Loucy (cell line): ENCODE data around the gene ERP44.
A peak's percentile ranks its signal among the peaks of the same experiment; 100 is the strongest.

Source experiments
- H2AFZ ChIP-seq: fragments of 200-600 bp; sonication (generic); 2 replicates; pipeline ENCODE4 v1.6.0; 2016; ENCODE audit warnings: antibody characterized with exemption, mild to moderate bottlenecking, low read length, moderate library complexity
- H3F3A ChIP-seq: fragments of 200-600 bp; 2 replicates; pipeline ENCODE4 v1.6.0; 2016; ENCODE audit warnings: antibody characterized with exemption, low read depth, mild to moderate bottlenecking
- H3K27me3 ChIP-seq: fragments of 200-600 bp; sonication (generic); 2 replicates; pipeline ENCODE4 v1.6.1; 2014; ENCODE audit warnings: low read length, mild to moderate bottlenecking; ENCODE audit not compliant: insufficient read depth, poor library complexity, severe bottlenecking
- H3K36me3 ChIP-seq: fragments of 200-600 bp; sonication (generic); 2 replicates; pipeline ENCODE4 v1.6.1; 2016; ENCODE audit warnings: low read length; ENCODE audit not compliant: insufficient read depth
- H3K4me1 ChIP-seq: fragments of 200-600 bp; sonication (generic); 2 replicates; pipeline ENCODE4 v1.5.1; 2014; ENCODE audit warnings: low read length, mild to moderate bottlenecking; ENCODE audit not compliant: insufficient read depth, poor library complexity, severe bottlenecking
- H3K4me2 ChIP-seq: fragments of 200-600 bp; sonication (generic); 2 replicates; pipeline ENCODE4 v1.6.0; 2014; ENCODE audit warnings: antibody characterized with exemption, low read length, low read depth, mild to moderate bottlenecking; ENCODE audit not compliant: poor library complexity, severe bottlenecking
- H3K4me3 ChIP-seq: fragments of 200-600 bp; sonication (generic); 2 replicates; pipeline ENCODE4 v1.5.1; 2014; ENCODE audit warnings: low read length, mild to moderate bottlenecking, mixed read lengths; ENCODE audit not compliant: poor library complexity, severe bottlenecking
- H3K79me2 ChIP-seq: fragments of 200-600 bp; sonication (generic); 2 replicates; pipeline ENCODE4 v1.6.1; 2014; ENCODE audit warnings: low read length; ENCODE audit not compliant: insufficient read depth
- H3K9ac ChIP-seq: fragments of 200-600 bp; sonication (generic); 2 replicates; pipeline ENCODE4 v1.6.0; 2014; ENCODE audit warnings: mild to moderate bottlenecking, low read depth, low read length, moderate library complexity; ENCODE audit not compliant: poor library complexity, severe bottlenecking
- H3K9me2 ChIP-seq: fragments of 200-600 bp; sonication (generic); replicated peaks from 2 replicates; pipeline ENCODE4 v1.6.1; 2016; ENCODE audit warnings: low read depth, low read length, mixed read lengths
- H3K9me3 ChIP-seq: fragments of 200-600 bp; sonication (generic); 2 replicates; pipeline ENCODE4 v1.6.1; 2014; ENCODE audit warnings: mild to moderate bottlenecking, antibody characterized with exemption, low read length, low read depth; ENCODE audit not compliant: insufficient read depth
- H4K20me1 ChIP-seq: fragments of 200-600 bp; sonication (generic); 2 replicates; pipeline ENCODE4 v1.6.0; 2014; ENCODE audit warnings: antibody characterized with exemption, low read length, mild to moderate bottlenecking; ENCODE audit not compliant: insufficient read depth, poor library complexity, severe bottlenecking
- CTCF ChIP-seq: fragments of 200-600 bp; sonication (generic); conservative IDR thresholded peaks from 2 replicates; pipeline ENCODE4 v1.5.1; 2014; ENCODE audit warnings: mild to moderate bottlenecking, antibody characterized with exemption, low read length
- EZH2phosphoT487 ChIP-seq: fragments of 200-600 bp; IDR thresholded peaks from 2 replicates; pipeline ENCODE4 v1.6.1; 2018; ENCODE audit warnings: antibody characterized with exemption, mild to moderate bottlenecking, moderate library complexity, borderline replicate concordance

The ERP44 gene

GRCh38 chr9:100117316-100117715, 18.5 kb upstream of the ERP44 start:
- Histone ChIP-seq H4K20me1 (no peaks in the 10 kb centered on the region), H3K79me2 (peaks cover 6% of the 10 kb centered on the region; the same call in 1 of the 2 replicates), H3K36me3 (no peaks in the 10 kb centered on the region; the same call in 1 of the 2 replicates), H2AFZ (no peak overlapping the region), H3K4me3 (no peak overlapping the region), H3F3A (no peaks in the 10 kb centered on the region), H3K9ac (no peak overlapping the region), H3K27me3 (no peaks in the 10 kb centered on the region), H3K9me3 (no peaks in the 10 kb centered on the region), H3K9me2 (no peaks in the 10 kb centered on the region), H3K4me2 (no peak overlapping the region), H3K4me1 (peaks cover 4% of the 10 kb centered on the region)
- no peak for TF ChIP-seq EZH2phosphoT487

- Histone ChIP-seq H2AFZ (no peak overlapping the region), H3K4me2 (no peak overlapping the region), H3F3A (no peaks in the 10 kb centered on the region), H3K27me3 (no peaks in the 10 kb centered on the region), H3K9ac (no peak overlapping the region), H3K79me2 (peaks cover 6% of the 10 kb centered on the region; the same call in 1 of the 2 replicates), H3K4me1 (peaks cover 25% of the 10 kb centered on the region), H3K9me2 (no peaks in the 10 kb centered on the region), H3K9me3 (no peaks in the 10 kb centered on the region), H3K4me3 (no peak overlapping the region), H3K36me3 (no peaks in the 10 kb centered on the region), H4K20me1 (no peaks in the 10 kb centered on the region)
- TF ChIP-seq CTCF (no peak), EZH2phosphoT487 (no peak)
Observed at GRCh38 chr9:100112677-100113336, 14.0 kb upstream of the ERP44 start.

- Histone ChIP-seq H3K9me3 (no peaks in the 10 kb centered on the region), H3K4me1 (peaks cover 33% of the 10 kb centered on the region), H2AFZ (no peak overlapping the region), H3K4me3 (no peak overlapping the region), H3K36me3 (no peaks in the 10 kb centered on the region), H3K4me2 (peak overlapping the region; percentile 26), H3K79me2 (peaks cover 6% of the 10 kb centered on the region; the same call in 1 of the 2 replicates), H4K20me1 (no peaks in the 10 kb centered on the region), H3K27me3 (no peaks in the 10 kb centered on the region), H3K9ac (no peak overlapping the region), H3K9me2 (no peaks in the 10 kb centered on the region), H3F3A (no peaks in the 10 kb centered on the region)
- TF ChIP-seq CTCF: no peak
- no peak for TF ChIP-seq EZH2phosphoT487
Observed at GRCh38 chr9:100111235-100111634, 12.4 kb upstream of the ERP44 start.

GRCh38 chr9:100108559-100108958, 9.8 kb upstream of the ERP44 start:
- TF ChIP-seq EZH2phosphoT487 (no peak), CTCF (no peak)
- peak overlapping the region; percentile 25 for H3K4me2 ChIP-seq
- no peaks in the 10 kb centered on the region for H3K9me3 ChIP-seq
- no peak overlapping the region for H2AFZ ChIP-seq
- H3K27me3 ChIP-seq: no peaks in the 10 kb centered on the region
- H3K4me3 ChIP-seq: no peak overlapping the region
- H4K20me1 ChIP-seq: no peaks in the 10 kb centered on the region
- 0 out of 2 replicates have a peak, but pooled peaks cover 4% of the 10 kb centered on the region for H3K36me3 ChIP-seq
- peaks cover 36% of the 10 kb centered on the region for H3K4me1 ChIP-seq
- H3K79me2 ChIP-seq: no peaks in the 10 kb centered on the region
- no peaks in the 10 kb centered on the region for H3F3A ChIP-seq
- H3K9ac ChIP-seq: no peak overlapping the region
- H3K9me2 ChIP-seq: no peaks in the 10 kb centered on the region
